ENCODE measurements around the gene SAMD4A.

Gene SAMD4A, protein sequence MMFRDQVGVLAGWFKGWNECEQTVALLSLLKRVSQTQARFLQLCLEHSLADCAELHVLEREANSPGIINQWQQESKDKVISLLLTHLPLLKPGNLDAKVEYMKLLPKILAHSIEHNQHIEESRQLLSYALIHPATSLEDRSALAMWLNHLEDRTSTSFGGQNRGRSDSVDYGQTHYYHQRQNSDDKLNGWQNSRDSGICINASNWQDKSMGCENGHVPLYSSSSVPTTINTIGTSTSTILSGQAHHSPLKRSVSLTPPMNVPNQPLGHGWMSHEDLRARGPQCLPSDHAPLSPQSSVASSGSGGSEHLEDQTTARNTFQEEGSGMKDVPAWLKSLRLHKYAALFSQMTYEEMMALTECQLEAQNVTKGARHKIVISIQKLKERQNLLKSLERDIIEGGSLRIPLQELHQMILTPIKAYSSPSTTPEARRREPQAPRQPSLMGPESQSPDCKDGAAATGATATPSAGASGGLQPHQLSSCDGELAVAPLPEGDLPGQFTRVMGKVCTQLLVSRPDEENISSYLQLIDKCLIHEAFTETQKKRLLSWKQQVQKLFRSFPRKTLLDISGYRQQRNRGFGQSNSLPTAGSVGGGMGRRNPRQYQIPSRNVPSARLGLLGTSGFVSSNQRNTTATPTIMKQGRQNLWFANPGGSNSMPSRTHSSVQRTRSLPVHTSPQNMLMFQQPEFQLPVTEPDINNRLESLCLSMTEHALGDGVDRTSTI

DNA sequence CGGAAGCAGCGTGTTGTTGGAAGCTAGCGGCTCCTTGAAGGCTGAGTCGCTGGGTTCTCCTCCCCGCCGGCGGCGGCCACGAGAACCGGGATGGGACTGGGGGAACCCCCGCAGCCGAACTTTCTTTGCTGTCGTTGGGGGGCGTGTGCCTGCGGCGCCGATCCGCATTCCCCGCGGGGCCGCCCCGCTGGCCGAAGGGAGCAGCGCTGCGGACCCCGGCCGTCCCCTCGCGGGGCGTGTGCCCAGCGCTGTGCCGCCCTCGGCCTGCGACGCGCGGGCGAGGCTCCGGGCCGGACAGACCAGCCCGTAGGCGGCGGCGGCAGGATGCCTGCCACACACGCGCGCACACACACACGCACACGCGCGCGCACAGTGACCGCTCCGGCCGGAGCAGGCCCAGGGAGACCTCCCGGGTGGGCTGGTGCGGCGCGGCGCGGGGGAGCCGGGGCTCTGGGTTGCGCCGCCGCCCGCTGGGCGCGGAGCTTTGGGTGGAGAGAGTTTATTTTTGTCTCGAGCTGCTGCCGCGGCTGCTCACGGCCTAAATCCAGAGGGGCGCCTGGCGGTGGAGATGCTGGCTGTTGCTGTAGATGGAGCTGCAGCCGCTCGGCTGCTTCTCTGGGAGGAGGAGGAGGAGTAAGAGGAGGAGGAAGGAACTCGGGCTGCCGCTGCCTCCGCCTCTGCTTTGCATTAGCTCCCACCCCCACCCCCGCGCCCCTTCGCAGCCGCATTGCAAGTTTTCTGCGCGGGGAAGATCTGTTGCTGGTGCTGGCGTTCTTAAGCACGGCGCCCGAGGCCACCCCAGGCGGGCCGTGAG lies at the start of gene SAMD4A:
Gene SAMD4A, plus strand, starts transcription at position 719 of the 814 bp plus-strand sequence. CDS start 789 bp downstream, outside the sequence.
- TF ChIP-seq, protein P1, sequence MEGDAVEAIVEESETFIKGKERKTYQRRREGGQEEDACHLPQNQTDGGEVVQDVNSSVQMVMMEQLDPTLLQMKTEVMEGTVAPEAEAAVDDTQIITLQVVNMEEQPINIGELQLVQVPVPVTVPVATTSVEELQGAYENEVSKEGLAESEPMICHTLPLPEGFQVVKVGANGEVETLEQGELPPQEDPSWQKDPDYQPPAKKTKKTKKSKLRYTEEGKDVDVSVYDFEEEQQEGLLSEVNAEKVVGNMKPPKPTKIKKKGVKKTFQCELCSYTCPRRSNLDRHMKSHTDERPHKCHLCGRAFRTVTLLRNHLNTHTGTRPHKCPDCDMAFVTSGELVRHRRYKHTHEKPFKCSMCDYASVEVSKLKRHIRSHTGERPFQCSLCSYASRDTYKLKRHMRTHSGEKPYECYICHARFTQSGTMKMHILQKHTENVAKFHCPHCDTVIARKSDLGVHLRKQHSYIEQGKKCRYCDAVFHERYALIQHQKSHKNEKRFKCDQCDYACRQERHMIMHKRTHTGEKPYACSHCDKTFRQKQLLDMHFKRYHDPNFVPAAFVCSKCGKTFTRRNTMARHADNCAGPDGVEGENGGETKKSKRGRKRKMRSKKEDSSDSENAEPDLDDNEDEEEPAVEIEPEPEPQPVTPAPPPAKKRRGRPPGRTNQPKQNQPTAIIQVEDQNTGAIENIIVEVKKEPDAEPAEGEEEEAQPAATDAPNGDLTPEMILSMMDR (conservative IDR thresholded peaks at IDR 0.05): peak; percentile 36

DNA sequence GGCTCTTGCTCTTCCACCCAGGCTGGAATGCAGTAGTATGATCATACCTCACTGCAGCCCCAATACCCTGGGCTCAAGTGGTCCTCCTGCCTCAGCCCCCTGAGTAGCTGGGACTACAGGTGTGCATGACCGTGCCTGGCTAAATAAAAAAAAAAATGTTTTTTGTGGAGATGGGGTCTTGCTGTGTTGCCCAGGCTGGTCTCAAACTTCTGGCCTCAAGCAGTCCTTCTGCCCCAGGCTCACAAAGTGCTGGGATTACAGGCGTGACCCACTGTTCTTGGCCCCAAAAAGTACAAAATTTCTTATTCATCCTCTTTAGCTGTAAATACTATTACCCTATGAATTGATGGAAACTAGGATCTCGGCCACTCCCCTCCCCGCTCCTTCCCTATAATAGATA lies 42.5 kb upstream of the SAMD4A start:
- no peak overlapping the region for H3K27ac ChIP-seq
- TF ChIP-seq, protein P1 (conservative IDR thresholded peaks at IDR 0.05): no peak

More for the DNA sequence above, at the start of gene SAMD4A:
- H3K27ac ChIP-seq: peak within 1 kb of the TSS; percentile 92

DNA sequence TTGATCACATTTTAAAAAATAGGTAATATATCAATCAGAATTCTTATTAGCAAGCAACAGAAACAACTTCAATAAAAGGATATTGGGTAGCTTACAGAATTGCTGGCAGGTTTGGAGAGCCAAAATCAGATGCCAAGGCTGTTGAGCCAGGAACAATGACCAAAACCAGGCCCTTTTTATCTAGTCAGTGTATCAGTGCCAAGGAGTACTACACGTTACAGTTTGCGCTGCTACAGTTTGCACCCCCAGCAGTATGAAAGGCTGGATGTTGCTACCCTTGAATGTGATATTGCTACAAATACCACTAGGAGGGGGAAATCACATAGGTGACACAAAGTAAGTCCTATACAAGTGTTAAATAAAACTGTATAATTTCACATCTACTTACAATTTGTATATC lies 38.0 kb upstream of the SAMD4A start:
- TF ChIP-seq, protein P1 (conservative IDR thresholded peaks at IDR 0.05): no peak
- H3K27ac ChIP-seq: peak overlapping the region; percentile 83

DNA sequence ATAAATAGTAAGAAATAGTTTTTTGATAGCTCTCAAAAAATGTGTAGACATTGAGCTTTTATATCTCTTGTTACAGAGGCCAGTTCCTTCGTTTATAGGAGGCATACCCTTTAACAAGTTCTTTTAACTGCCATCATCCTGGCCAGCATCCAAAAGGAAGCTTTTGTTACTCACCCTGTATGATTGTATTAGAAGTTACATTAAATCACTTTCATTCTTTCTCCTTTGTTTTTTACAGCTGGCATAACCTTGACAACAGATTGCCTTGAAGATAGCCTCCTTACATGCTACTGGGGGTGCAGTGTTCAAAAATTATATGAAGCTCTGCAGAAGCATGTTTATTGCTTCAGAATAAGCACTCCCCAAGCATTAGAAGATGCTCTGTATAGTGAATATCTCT lies 37.1 kb upstream of the SAMD4A start:
- peak overlapping the region; percentile 83 for H3K27ac ChIP-seq
- TF ChIP-seq, protein P1 (conservative IDR thresholded peaks at IDR 0.05): no peak

DNA sequence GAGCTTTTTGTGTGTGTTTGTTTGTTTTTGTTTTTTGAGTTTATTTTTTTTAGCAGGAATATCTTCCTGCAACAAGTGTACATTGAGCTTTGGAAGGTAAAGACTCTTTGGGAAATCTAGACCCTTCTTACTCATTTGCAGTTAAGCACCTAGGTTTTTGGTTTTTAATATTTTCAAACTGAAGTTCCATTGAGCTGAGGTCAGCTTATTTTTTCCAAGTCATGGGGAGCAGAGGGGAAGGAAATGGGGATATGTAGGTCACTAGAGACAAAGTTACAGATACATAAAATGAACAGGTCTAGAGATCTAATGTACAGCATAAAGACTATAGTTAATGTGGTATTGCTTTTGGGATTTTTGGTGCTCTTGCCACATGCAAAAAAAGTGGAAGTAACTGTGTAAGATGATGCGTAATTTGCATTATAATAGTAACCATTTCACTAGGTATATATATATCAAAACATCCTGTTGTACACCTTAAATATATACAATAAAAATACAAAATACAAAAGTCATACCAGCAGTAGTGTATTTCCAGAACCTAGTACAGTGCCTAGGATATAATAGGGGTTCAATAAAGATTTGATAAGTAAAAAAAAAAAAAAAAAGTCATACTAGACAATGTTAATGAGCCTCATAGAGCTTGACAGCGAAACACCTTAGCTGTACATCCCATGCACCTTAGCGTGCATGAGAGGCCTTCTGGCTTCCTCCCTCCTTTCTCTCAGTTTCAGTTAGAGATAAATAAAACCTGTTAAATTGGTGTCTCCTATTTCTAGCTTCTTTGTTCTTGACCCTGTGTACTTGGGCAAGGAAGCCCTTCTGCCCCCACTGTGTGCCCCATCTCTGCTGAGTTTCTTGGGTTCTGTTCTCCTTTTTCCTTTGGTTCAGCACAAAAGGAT lies 34.6 kb upstream of the SAMD4A start:
- TF ChIP-seq, protein P1 (conservative IDR thresholded peaks at IDR 0.05): no peak
- H3K27ac ChIP-seq: peak overlapping the region; percentile 94; the same call in 1 of the 2 replicates

DNA sequence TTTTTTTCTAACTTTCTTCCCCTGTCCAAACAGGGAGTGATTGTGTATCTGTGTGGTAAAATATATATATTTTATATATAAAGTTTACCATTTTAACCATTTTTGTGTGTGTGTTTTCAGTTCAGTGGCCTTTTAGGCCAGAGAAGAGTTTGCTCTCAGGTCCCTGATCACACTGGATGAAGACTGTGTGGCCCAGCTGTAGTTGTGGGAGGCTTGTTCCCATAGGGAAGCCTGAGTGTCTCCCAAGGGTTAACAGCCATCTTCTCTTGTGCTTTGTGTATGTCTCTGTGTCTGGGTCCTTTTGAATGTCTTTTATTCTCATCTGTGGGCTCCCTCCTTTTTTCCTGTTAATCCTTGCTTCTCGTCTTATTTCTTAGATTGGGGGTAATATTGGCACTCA lies 33.8 kb upstream of the SAMD4A start:
- peak overlapping the region; percentile 94; the same call in 1 of the 2 replicates for H3K27ac ChIP-seq
- TF ChIP-seq, protein P1 (conservative IDR thresholded peaks at IDR 0.05): no peak

Data from VCaP (cell line).